Mammary epithelial cell (primary cell): Measurements from ENCODE around the gene TIE1.

Experiments
- CTCF ChIP-seq, 2 donors: IDR thresholded peaks in 1 of 2; conservative IDR thresholded peaks in 1 of 2; 2 replicates each; pipeline ENCODE4 v1.5.1; 2011 to 2012; ENCODE audit warnings: inconsistent platforms in 2 of 2, low read length in 2 of 2, mild to moderate bottlenecking in 2 of 2, control low read depth in 1 of 2, low read depth in 1 of 2; ENCODE audit not compliant: insufficient read depth in 1 of 2; ENCODE audit errors: extremely low read depth in 1 of 2
- EZH2 ChIP-seq: IDR thresholded peaks from 2 replicates; pipeline ENCODE4 v1.6.1; 2012; ENCODE audit warnings: low read length, inconsistent platforms, borderline replicate concordance

DNA sequence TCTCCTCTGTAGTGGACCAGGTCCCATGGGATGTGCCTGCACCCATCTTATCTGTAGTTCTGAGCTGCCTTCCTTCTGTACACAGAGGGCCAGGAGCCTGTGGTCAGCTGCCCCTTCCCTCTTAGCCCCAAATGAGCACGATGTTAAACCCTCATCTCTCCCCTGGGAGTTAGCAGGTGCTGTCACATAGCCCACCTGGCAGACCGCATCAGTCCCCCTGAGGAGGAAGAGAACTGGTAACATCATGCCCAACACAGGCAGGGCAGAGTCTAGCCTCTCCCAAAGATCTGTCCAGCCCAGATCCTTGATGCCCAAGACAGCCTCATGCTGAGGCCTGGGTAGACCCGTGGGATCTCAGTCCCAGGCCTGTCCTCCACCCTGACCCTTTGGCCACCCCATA, 4.7 kb downstream of the TIE1 start:
- TF ChIP-seq CTCF (conservative IDR thresholded peaks at IDR 0.05 in 1 of 2, IDR thresholded peaks at IDR 0.05 in 1 of 2; ENCODE audit: extremely low read depth in 1 of 2, insufficient read depth in 1 of 2, low read depth in 1 of 2, low read length in 2 of 2), result no peak
- no peak for TF ChIP-seq EZH2
